ENCODE results near the gene S100A5.
"Not testable (repeated sequence)": the region's sequence is repeated elsewhere in the genome, so short reads cannot be mapped to it uniquely, and the experiment has no call there.

The S100A5 gene

DNA sequence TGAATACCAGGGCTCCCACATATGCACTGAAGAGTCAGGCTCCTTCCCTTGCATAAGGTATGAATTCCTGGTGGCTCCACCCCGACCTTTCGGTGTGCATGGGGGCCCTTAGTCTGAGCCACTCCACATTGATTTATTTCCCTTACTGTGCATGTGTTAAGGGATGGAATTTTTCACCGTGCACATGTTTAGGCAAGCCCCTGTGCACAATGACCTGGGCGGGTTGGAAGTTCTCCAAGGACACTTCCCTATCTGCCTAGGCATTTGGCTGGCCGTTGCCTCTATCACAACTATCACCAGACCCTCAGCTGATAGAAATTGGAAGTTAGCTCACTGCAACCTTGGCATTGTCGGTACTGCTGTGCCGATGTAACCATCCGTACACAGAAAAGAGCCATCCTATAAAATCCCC, 14.6 kb downstream of the S100A5 start:
- in situ Hi-C loops (cut with MboI; ENCODE audit: low pct_unique_long_range_greater_than_20kb, low sequenced_read_pairs, unreplicated experiment) = no loop called here
- no peak for DNase-seq (ENCODE audit: low spot score)
- TF ChIP-seq, protein P1, sequence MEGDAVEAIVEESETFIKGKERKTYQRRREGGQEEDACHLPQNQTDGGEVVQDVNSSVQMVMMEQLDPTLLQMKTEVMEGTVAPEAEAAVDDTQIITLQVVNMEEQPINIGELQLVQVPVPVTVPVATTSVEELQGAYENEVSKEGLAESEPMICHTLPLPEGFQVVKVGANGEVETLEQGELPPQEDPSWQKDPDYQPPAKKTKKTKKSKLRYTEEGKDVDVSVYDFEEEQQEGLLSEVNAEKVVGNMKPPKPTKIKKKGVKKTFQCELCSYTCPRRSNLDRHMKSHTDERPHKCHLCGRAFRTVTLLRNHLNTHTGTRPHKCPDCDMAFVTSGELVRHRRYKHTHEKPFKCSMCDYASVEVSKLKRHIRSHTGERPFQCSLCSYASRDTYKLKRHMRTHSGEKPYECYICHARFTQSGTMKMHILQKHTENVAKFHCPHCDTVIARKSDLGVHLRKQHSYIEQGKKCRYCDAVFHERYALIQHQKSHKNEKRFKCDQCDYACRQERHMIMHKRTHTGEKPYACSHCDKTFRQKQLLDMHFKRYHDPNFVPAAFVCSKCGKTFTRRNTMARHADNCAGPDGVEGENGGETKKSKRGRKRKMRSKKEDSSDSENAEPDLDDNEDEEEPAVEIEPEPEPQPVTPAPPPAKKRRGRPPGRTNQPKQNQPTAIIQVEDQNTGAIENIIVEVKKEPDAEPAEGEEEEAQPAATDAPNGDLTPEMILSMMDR (IDR thresholded peaks at IDR 0.05; ENCODE audit: extremely low read depth, insufficient read depth, missing control alignments) = no peak

DNA sequence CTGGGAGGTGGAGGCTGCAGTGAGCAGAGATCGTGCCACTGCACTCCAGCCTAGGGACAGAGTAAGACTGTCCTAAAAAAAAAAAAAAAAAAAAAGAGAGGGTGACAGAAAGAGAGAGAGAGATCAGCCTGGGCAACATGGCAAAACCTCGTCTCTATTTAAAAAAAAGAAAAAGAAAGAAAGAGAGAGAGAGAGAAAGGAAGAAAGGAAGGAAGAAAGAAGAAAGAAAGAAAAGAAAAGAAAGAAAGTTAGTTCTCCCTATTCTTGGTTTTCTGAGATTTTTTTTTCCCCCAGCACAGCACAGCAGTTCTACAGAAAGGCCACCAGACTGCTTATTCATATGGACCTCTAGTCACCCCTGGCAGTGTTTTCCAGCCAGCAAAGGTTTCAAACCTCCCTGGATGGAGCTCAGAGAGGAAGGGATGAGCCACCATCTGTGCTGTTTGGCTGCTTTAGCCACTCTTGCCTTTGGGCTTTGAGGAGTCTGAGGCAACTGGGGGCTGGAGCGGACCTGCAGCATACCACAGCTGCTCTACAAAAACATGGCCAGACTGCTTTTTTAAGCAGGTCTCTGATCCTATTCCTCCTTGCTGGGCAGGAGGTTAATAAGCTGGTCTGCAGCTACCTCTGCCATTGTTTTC, 15.5 kb downstream of the S100A5 start:
- TF ChIP-seq, protein P1 (IDR thresholded peaks at IDR 0.05; ENCODE audit: extremely low read depth, insufficient read depth, missing control alignments) = no peak
- in situ Hi-C loops (cut with MboI; ENCODE audit: low pct_unique_long_range_greater_than_20kb, low sequenced_read_pairs, unreplicated experiment) = no loop called here
- no peak for DNase-seq (ENCODE audit: low spot score)

DNA sequence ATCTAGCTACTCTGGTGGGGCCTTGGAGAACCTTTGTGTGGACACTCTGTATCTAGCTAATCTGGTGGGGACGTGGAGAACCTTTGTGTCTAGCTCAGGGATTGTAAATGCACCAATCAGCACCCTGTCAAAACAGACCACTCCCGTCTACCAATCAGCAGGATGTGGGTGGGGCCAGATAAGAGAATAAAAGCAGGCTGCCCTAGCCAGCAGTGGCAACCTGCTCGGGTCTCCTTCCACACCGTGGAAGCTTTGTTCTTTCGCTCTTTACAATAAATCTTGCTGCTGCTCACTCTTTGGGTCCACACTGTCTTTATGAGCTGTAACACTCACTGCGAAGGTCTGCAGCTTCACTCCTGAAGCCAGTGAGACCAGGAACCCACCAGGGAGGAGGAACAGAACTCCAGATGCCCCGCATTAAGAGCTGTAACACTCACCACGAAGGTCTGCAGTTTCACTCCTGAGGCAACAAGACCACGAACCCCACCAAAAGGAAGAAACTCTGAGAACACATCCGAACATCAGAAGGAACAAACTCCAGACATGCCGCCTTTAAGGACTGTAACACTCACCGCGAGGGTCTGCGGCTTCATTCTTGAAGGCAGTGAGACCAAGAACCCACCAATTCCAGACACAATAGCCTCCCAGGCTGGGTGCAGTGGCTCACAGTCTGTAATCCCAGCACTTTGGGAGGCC, 18.2 kb downstream of the S100A5 start:
- not testable (repeated sequence) for DNase-seq (ENCODE audit: low spot score)
- in situ Hi-C loops (cut with MboI; ENCODE audit: low pct_unique_long_range_greater_than_20kb, low sequenced_read_pairs, unreplicated experiment) = loop anchor here (25.0 kb wide), 1 partner anchor 465 kb away; the partner anchor contains the start of genes JTB, RAB13 and RPS27

DNA sequence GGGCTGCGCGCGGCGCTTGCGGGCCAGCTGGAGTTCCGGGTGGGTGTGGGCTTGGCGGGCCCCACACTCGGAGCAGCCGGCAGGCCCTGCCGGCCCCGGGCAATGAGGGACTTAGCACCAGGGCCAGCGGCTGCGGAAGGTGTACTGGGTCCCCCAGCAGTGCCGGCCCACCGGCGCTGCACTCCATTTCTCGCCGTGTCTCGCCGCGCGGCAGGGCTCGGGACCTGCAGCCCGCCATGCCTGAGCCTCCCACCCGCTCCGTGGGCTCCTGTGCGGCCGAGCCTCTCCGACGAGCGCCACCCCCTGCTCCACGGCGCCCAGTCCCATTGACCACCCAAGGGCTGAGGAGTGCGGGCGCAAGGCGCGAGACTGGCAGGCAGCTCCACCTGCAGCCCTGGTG, 18.9 kb downstream of the S100A5 start:
- DNase-seq (ENCODE audit: low spot score) = not testable (repeated sequence)
- in situ Hi-C loops (cut with MboI; ENCODE audit: low pct_unique_long_range_greater_than_20kb, low sequenced_read_pairs, unreplicated experiment) = loop anchor here (25.0 kb wide), 1 partner anchor 465 kb away; the partner anchor contains the start of genes JTB, RAB13 and RPS27

DNA sequence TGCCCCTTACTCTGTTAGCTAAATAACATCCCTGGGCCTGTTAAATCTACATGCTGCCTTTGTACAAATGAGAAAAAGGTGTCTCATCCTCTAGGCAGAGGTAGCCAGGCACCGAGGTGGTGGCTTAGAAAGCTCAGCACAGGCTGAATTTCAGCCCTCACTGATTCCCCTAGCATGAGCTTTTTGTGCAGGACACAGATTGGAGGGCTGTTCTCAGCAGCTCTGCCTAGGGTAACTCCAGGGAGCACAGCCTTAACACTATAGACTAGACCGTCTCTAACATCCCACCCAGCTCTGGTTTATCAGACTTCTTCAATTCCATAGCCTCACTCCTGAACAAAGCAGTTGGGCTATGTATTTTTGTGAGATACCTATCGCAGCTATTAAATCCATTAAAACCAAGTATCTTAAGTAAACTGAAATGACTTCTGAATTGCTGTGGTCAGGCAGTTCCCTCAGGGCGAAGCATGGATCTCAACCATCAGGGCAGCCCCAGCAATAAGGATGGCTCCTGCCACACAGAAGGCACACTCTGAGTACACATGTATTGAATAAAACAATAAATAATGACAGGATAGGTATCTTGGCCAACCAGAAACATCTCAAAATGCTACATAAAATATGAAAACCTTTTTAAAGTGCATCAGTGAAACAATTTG, 19.8 kb downstream of the S100A5 start:
- in situ Hi-C loops (cut with MboI; ENCODE audit: low pct_unique_long_range_greater_than_20kb, low sequenced_read_pairs, unreplicated experiment) = loop anchor here (25.0 kb wide), 1 partner anchor 466 kb away; the partner anchor contains the start of genes JTB, RAB13 and RPS27
- no peak for DNase-seq (ENCODE audit: low spot score)

DNA sequence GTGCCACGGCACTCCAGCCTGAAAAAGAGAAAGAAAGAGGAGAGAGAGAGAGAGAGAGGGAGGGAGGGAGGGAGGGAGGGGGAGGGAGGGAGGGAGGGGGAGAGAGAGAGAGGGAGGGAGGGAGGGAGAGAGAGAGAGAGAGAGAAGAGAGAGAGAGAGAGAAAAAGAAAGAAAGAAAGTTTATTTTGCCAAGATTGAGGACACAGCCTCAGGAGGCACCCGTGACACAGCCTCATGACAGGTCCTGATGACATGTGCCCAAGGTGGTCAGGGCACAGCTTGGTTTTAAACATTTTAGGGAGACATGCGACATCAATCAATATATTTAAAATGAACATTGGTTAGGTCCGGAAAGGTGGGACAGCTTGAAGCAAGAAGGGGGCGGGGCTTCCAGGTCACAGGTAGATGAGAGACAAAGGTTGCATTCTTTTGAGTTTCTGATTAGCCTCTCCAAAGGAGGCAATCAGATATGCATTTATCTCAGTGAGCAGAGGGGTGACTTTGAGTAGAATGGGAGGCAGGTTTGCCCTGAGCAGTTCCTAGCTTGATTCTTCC, 20.5 kb downstream of the S100A5 start:
- DNase-seq (ENCODE audit: low spot score) = not testable (repeated sequence)
- in situ Hi-C loops (cut with MboI; ENCODE audit: low pct_unique_long_range_greater_than_20kb, low sequenced_read_pairs, unreplicated experiment) = loop anchor here (25.0 kb wide), 1 partner anchor 467 kb away; the partner anchor contains the start of genes JTB, RAB13 and RPS27

More for the DNA sequence above, 19.8 kb downstream of the S100A5 start:
- TF ChIP-seq, protein P1 (IDR thresholded peaks at IDR 0.05; ENCODE audit: extremely low read depth, insufficient read depth, missing control alignments) = no peak

DNA sequence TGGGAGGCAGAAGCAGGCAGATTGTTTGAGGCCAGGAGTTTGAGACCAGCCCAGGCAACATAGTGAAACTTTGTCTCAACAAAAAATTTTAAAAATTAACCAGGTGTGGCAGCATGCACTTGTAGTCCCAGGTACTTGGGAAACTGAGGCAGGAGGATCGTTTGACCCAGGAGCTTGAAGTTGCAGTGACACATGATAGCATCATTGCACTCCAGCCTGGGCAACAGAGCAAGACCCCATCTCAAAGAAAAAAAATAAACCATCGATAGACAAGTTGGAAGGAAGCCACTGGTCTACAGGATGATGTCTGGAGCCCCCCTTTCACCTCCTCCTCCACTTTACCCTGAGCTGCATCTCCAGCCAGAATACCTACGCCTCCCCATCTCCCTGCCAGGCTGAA, 21.5 kb downstream of the S100A5 start:
- no peak for DNase-seq (ENCODE audit: low spot score)
- in situ Hi-C loops (cut with MboI; ENCODE audit: low pct_unique_long_range_greater_than_20kb, low sequenced_read_pairs, unreplicated experiment) = loop anchor here (10.0 to 25.0 kb wide), 2 partner anchors 46 to 468 kb away; partner anchors contain the start of genes JTB, RAB13, RPS27 and S100A2
- TF ChIP-seq, protein P1 (IDR thresholded peaks at IDR 0.05; ENCODE audit: extremely low read depth, insufficient read depth, missing control alignments) = no peak
